Measurements from ENCODE around the gene MECR.

The MECR gene

DNA sequence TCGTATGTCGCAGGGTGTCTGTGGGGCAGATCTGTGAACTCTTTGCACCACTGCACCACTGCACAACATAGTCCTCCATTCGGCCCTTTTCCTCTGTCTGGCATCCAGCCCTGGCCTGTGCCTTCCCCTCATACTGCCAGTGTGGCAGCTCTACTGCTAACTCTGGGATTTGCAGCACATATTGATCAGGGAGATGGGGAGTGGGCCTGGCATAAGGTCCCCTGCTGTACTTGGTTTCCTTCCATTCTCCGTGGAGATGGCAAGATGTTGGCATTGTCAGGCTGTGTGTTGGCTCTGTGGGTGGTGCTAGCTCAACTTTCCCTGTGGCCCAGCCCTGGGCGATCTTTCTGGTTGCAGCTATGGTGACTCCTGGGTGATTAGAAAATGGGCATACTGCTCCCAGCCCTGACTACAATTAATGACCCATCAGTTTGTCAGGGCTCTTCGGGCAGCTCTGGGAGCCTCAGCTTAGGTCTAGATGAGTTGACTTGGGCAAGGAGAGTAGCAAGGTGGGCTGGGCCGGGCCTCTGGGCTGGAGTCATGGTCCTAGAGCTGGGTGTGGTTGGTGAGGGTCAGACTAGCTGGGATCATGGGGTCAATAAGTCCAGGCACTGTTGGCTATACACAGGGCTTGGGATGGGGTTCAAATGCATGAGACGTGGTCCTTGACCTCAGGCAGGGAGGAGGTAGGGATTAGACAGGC is 17.0 kb upstream of the MECR start:
- ATAC-seq (ENCODE audit: low read depth): no peak
- Histone ChIP-seq H3K27ac (ENCODE audit: poor library complexity, severe bottlenecking) (peak overlapping the region; percentile 70), H3K36me3 (ENCODE audit: low read depth) (no peaks in the 10 kb centered on the region), H3K4me3 (ENCODE audit: severe bottlenecking) (no peak overlapping the region), H3K27me3 (ENCODE audit: insufficient read depth, poor library complexity, severe bottlenecking) (no peaks in the 10 kb centered on the region), H3K9me3 (ENCODE audit: severe bottlenecking) (no peaks in the 10 kb centered on the region), H3K4me1 (ENCODE audit: insufficient read depth, poor library complexity, severe bottlenecking) (peaks cover 33% of the 10 kb centered on the region)
- TF ChIP-seq, protein P1, sequence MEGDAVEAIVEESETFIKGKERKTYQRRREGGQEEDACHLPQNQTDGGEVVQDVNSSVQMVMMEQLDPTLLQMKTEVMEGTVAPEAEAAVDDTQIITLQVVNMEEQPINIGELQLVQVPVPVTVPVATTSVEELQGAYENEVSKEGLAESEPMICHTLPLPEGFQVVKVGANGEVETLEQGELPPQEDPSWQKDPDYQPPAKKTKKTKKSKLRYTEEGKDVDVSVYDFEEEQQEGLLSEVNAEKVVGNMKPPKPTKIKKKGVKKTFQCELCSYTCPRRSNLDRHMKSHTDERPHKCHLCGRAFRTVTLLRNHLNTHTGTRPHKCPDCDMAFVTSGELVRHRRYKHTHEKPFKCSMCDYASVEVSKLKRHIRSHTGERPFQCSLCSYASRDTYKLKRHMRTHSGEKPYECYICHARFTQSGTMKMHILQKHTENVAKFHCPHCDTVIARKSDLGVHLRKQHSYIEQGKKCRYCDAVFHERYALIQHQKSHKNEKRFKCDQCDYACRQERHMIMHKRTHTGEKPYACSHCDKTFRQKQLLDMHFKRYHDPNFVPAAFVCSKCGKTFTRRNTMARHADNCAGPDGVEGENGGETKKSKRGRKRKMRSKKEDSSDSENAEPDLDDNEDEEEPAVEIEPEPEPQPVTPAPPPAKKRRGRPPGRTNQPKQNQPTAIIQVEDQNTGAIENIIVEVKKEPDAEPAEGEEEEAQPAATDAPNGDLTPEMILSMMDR (IDR thresholded peaks at IDR 0.05; ENCODE audit: poor library complexity, severe bottlenecking): no peak
- DNase-seq (ENCODE audit: low spot score): no peak

DNA sequence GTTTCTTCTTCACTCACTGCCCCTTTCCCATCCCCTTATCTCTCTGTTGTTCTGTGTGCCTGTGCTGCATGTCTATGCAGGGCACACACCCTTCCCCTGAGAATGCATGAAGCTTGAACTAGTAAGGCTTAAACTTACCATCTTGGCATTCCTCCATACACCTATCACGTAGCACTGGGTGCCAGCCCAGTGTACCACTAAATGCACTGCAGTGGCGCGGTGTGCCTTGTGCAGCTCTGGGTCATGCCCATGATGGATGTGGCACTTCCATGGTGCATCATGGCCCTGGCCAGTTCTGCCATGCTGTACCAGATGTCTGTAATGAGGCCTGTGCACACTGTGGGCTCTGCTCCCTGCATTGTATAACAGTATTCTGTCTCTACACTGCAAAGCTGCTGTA is 16.3 kb upstream of the MECR start:
- H3K4me3 ChIP-seq (ENCODE audit: severe bottlenecking): no peak overlapping the region
- DNase-seq (ENCODE audit: low spot score) (no peak), ATAC-seq (ENCODE audit: low read depth) (no peak)
- no peaks in the 10 kb centered on the region for H3K36me3 ChIP-seq (ENCODE audit: low read depth)
- no peaks in the 10 kb centered on the region for H3K9me3 ChIP-seq (ENCODE audit: severe bottlenecking)
- H3K27me3 ChIP-seq (ENCODE audit: insufficient read depth, poor library complexity, severe bottlenecking): no peaks in the 10 kb centered on the region
- TF ChIP-seq, protein P1 (IDR thresholded peaks at IDR 0.05; ENCODE audit: poor library complexity, severe bottlenecking): no peak
- H3K4me1 ChIP-seq (ENCODE audit: insufficient read depth, poor library complexity, severe bottlenecking): peaks cover 33% of the 10 kb centered on the region
- no peak overlapping the region for H3K27ac ChIP-seq (ENCODE audit: poor library complexity, severe bottlenecking)

DNA sequence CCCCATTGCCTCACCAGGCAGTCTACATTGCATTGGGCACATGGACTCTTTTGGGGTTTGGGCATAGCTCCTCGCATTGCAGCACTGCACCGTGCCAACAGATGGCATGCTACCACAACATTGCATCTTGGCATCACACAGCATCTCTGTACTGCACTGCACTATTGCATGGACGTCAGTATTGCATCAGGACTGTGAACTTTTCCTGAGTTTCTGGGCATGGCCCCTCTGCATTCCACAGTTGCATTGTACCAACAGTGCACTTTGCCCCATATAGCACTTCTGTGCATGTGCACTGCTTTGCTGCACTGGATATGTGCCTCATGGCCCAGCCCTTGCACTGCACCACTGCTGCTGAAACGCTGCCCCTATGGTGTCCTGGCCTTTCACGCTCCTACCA is 15.1 kb upstream of the MECR start:
- Histone ChIP-seq H3K9me3 (ENCODE audit: severe bottlenecking) (no peaks in the 10 kb centered on the region), H3K36me3 (ENCODE audit: low read depth) (no peaks in the 10 kb centered on the region), H3K27ac (ENCODE audit: poor library complexity, severe bottlenecking) (no peak overlapping the region), H3K4me3 (ENCODE audit: severe bottlenecking) (no peak overlapping the region), H3K4me1 (ENCODE audit: insufficient read depth, poor library complexity, severe bottlenecking) (peaks cover 33% of the 10 kb centered on the region), H3K27me3 (ENCODE audit: insufficient read depth, poor library complexity, severe bottlenecking) (no peaks in the 10 kb centered on the region)
- peak; percentile 52 for ATAC-seq (ENCODE audit: low read depth)
- TF ChIP-seq, protein P1 (IDR thresholded peaks at IDR 0.05; ENCODE audit: poor library complexity, severe bottlenecking): peak; percentile 78
- DNase-seq (ENCODE audit: low spot score): no peak

DNA sequence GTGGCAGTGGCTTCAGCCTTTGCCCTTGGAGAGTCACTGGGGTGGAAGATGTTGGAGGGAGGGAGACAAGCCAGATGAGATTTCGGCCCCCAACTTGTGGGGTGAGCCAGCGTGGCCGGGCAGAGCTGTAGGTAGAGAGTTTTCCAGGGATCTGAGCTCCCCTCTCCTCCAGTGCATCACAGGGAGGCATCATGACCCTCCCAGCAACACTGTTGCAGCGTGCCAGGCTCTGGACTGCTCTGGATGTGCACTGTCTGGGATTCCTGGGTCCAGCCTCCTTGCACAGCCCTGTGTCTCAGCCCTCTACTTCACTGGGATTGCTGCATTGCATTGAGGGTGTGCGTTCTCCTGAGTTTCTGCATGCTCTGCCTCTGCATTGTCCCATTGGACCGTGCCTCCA is 14.5 kb upstream of the MECR start:
- no peak overlapping the region for H3K4me3 ChIP-seq (ENCODE audit: severe bottlenecking)
- DNase-seq (ENCODE audit: low spot score): no peak
- ATAC-seq (ENCODE audit: low read depth): peak; percentile 8; the same call in 1 of the 3 replicates
- peaks cover 32% of the 10 kb centered on the region for H3K4me1 ChIP-seq (ENCODE audit: insufficient read depth, poor library complexity, severe bottlenecking)
- H3K9me3 ChIP-seq (ENCODE audit: severe bottlenecking): no peaks in the 10 kb centered on the region
- H3K27ac ChIP-seq (ENCODE audit: poor library complexity, severe bottlenecking): peak overlapping the region; percentile 3
- no peaks in the 10 kb centered on the region for H3K36me3 ChIP-seq (ENCODE audit: low read depth)
- TF ChIP-seq, protein P1 (IDR thresholded peaks at IDR 0.05; ENCODE audit: poor library complexity, severe bottlenecking): no peak
- no peaks in the 10 kb centered on the region for H3K27me3 ChIP-seq (ENCODE audit: insufficient read depth, poor library complexity, severe bottlenecking)

DNA sequence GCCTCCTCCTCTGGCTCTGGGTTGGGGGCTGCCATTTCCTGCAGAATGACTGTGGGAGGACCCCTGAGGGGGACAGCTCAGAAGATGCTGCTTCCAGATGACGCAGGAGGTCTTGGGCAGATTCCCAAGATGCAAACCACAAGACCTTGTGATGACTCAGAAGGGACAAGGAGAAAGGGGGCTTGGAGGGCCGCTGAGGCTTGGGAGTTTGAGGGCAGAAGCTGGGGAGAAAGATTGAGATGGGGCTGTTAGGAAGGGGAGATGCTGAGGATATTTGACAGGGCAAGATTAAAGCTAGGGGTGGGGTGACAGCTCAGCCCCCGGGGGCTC is 13.1 kb upstream of the MECR start:
- TF ChIP-seq, protein P1 (IDR thresholded peaks at IDR 0.05; ENCODE audit: poor library complexity, severe bottlenecking): no peak

More for the DNA sequence above, 13.1 kb upstream of the MECR start:
- Histone ChIP-seq H3K9me3 (ENCODE audit: severe bottlenecking) (no peaks in the 10 kb centered on the region), H3K4me3 (ENCODE audit: severe bottlenecking) (no peak overlapping the region), H3K36me3 (ENCODE audit: low read depth) (no peaks in the 10 kb centered on the region), H3K27ac (ENCODE audit: poor library complexity, severe bottlenecking) (no peak overlapping the region), H3K4me1 (ENCODE audit: insufficient read depth, poor library complexity, severe bottlenecking) (peaks cover 29% of the 10 kb centered on the region), H3K27me3 (ENCODE audit: insufficient read depth, poor library complexity, severe bottlenecking) (no peaks in the 10 kb centered on the region)
- DNase-seq (ENCODE audit: low spot score) (no peak), ATAC-seq (ENCODE audit: low read depth) (no peak)
